Colonic mucosa (tissue), 4 donors: ENCODE data around the gene CD164L2. TPM values are rescaled to one million over a fixed set of nuclear protein-coding genes. Genes with fewer than 3 reads are reported as not detected.

Experiments
- DNase-seq: peaks from one replicate; pipeline ENCODE4 v3.0.0-alpha.2; 2020
- H3K27ac ChIP-seq: fragments of 200-600 bp; one replicate; pipeline ENCODE4 v1.8.0; 2021
- H3K27me3 ChIP-seq: fragments of 200-600 bp; one replicate; pipeline ENCODE4 v1.8.0; 2021
- H3K36me3 ChIP-seq: fragments of 200-600 bp; one replicate; pipeline ENCODE4 v1.8.0; 2021
- H3K4me1 ChIP-seq: fragments of 200-600 bp; one replicate; pipeline ENCODE4 v1.8.0; 2021; ENCODE audit warnings: mild to moderate bottlenecking
- H3K4me3 ChIP-seq: fragments of 200-600 bp; one replicate; pipeline ENCODE4 v1.8.0; 2021
- H3K9ac ChIP-seq, 2 donors: one replicate each; pipeline ENCODE4 v1.7.0; 2013; ENCODE audit warnings: control low read depth in 2 of 2, low read depth in 2 of 2, low read length in 2 of 2
- H3K9me3 ChIP-seq: fragments of 200-600 bp; one replicate; pipeline ENCODE4 v1.8.0; 2021
- CTCF ChIP-seq: fragments of 200-600 bp; IDR thresholded peaks from one replicate; pipeline ENCODE4 v1.8.0; 2022; ENCODE audit warnings: antibody characterized with exemption, mild to moderate bottlenecking
- intact Hi-C: fragments of 100-400 bp; cut with DNase I; formaldehyde crosslinking; loops from one replicate; pipeline ENCODE4 v1.14.1; 2022
- total RNA-seq, 2 donors: library from RNA; stranded (reverse); fragmentation: NEBNext Ultra II Directional in 1 of 2; extraction: Animal tissue kit (Norgen Biotek cat#: 25700) in 1 of 2; gene quantifications; one replicate each; pipeline ENCODE4 v1.2.1, GENCODE V29; 2021
- donor health status: healthy.
- donor health status: DM: no; HTN: no; CAD: no.
- donor health status: DM: no; HTN: no; CAD: no.

CD164L2 gene
- total RNA-seq, 2 donors from 2014 or later = 0.69 to 1.7 TPM

GRCh38 chr1:27400082-27400962 is 17.2 kb upstream of the CD164L2 start:
- Histone ChIP-seq H3K4me1 (no peaks in the 10 kb centered on the region), H3K27ac (no peak overlapping the region), H3K9ac (no peak overlapping the region), H3K27me3 (no peaks in the 10 kb centered on the region), H3K9me3 (no peaks in the 10 kb centered on the region), H3K36me3 (no peaks in the 10 kb centered on the region), H3K4me3 (no peak overlapping the region)
- DNase-seq = no peak
- TF ChIP-seq CTCF = no peak
- intact Hi-C loops = loop anchor here (5.0 kb wide), 1 partner anchor 207 kb away; no protein-coding TSS in a partner anchor

GRCh38 chr1:27399251-27400025 is 16.3 kb upstream of the CD164L2 start:
- intact Hi-C loops = loop anchor here (5.0 to 10.0 kb wide), 3 partner anchors 208 to 355 kb away; no protein-coding TSS in a partner anchor
- H3K4me1 ChIP-seq = no peaks in the 10 kb centered on the region
- H3K27ac ChIP-seq = no peak overlapping the region
- no peaks in the 10 kb centered on the region for H3K27me3 ChIP-seq
- H3K9ac ChIP-seq = no peak overlapping the region
- TF ChIP-seq CTCF = no peak
- H3K36me3 ChIP-seq = no peaks in the 10 kb centered on the region
- no peaks in the 10 kb centered on the region for H3K9me3 ChIP-seq
- H3K4me3 ChIP-seq = no peak overlapping the region
- no peak for DNase-seq

- Histone ChIP-seq H3K27me3 (no peaks in the 10 kb centered on the region), H3K4me1 (no peaks in the 10 kb centered on the region), H3K4me3 (no peak overlapping the region), H3K9ac (peak overlapping the region in 1 of 2 donors; percentile 17), H3K27ac (no peak overlapping the region), H3K36me3 (no peaks in the 10 kb centered on the region), H3K9me3 (no peaks in the 10 kb centered on the region)
- TF ChIP-seq CTCF = no peak
- intact Hi-C loops = loop anchor here (5.0 to 10.0 kb wide), 2 partner anchors 264 to 354 kb away; no protein-coding TSS in a partner anchor
- no peak for DNase-seq
Observed at GRCh38 chr1:27398405-27399149, 15.4 kb upstream of the CD164L2 start.

GRCh38 chr1:27397749-27398148 is 14.6 kb upstream of the CD164L2 start:
- H3K9me3 ChIP-seq = no peaks in the 10 kb centered on the region
- H3K27ac ChIP-seq = no peak overlapping the region
- no peaks in the 10 kb centered on the region for H3K4me1 ChIP-seq
- no peaks in the 10 kb centered on the region for H3K36me3 ChIP-seq
- no peak overlapping the region for H3K9ac ChIP-seq
- TF ChIP-seq CTCF = no peak
- intact Hi-C loops = loop anchor here (5.0 to 10.0 kb wide), 2 partner anchors 265 to 353 kb away; no protein-coding TSS in a partner anchor
- H3K4me3 ChIP-seq = no peak overlapping the region
- no peaks in the 10 kb centered on the region for H3K27me3 ChIP-seq
- DNase-seq = no peak

- Histone ChIP-seq H3K4me3 (no peak overlapping the region), H3K36me3 (no peaks in the 10 kb centered on the region), H3K4me1 (no peaks in the 10 kb centered on the region), H3K9ac (no peak overlapping the region), H3K27me3 (no peaks in the 10 kb centered on the region), H3K27ac (no peak overlapping the region), H3K9me3 (no peaks in the 10 kb centered on the region)
- intact Hi-C loops = loop anchor here (5.0 to 10.0 kb wide), 2 partner anchors 265 to 352 kb away; no protein-coding TSS in a partner anchor
- no peak for TF ChIP-seq CTCF
- no peak for DNase-seq
Observed at GRCh38 chr1:27397110-27397509, 14.0 kb upstream of the CD164L2 start.
